Keratinocyte (primary cell): Measurements from ENCODE around the gene USP10. TPM values are rescaled to one million over a fixed set of nuclear protein-coding genes. Genes with fewer than 3 reads are reported as not detected.

Source experiments
- DNase-seq: peaks from one replicate; pipeline ENCODE4 v3.0.0-alpha.2; 2011; ENCODE audit warnings: low read depth, missing footprints, low spot score
- FAIRE-seq: peaks from 2 replicates; lab custom pipeline; 2011; peaks lifted over from hg19 to GRCh38; lab: Jason Lieb, UNC
- H2AFZ ChIP-seq: 2 replicates; pipeline ENCODE4 v1.6.0; 2012; ENCODE audit warnings: low read length, control low read depth, inconsistent platforms; ENCODE audit not compliant: control insufficient read depth
- H3K27ac ChIP-seq: 2 replicates; pipeline ENCODE4 v1.5.1; 2011; ENCODE audit warnings: low read length; ENCODE audit not compliant: control insufficient read depth, insufficient read depth
- H3K27me3 ChIP-seq: 3 replicates; pipeline ENCODE4 v1.6.0; 2011; ENCODE audit warnings: low read length; ENCODE audit not compliant: control insufficient read depth, insufficient read depth; ENCODE audit errors: extremely low read depth
- H3K36me3 ChIP-seq, 2 experiments: 2 replicates in 1 of 2; 3 replicates in 1 of 2; pipeline ENCODE4 v1.5.1; 2011; ENCODE audit warnings: low read length in 2 of 2, mild to moderate bottlenecking in 1 of 2; ENCODE audit not compliant: control insufficient read depth in 2 of 2, insufficient read depth in 2 of 2; ENCODE audit errors: extremely low read depth in 1 of 2
- H3K4me1 ChIP-seq: 3 replicates; pipeline ENCODE4 v1.5.1; 2011; ENCODE audit warnings: low read length; ENCODE audit not compliant: control insufficient read depth, insufficient read depth; ENCODE audit errors: extremely low read depth
- H3K4me2 ChIP-seq: 3 replicates; pipeline ENCODE4 v1.6.0; 2011; ENCODE audit warnings: low read depth, low read length; ENCODE audit not compliant: control insufficient read depth, insufficient read depth; ENCODE audit errors: extremely low read depth
- H3K4me3 ChIP-seq, 3 experiments: fragments of 200-600 bp in 1 of 3; sonication (generic) in 1 of 3; 2 replicates in 2 of 3; 3 replicates in 1 of 3; pipeline ENCODE4 v1.5.1; 2011 to 2016; ENCODE audit warnings: low read length in 3 of 3, mild to moderate bottlenecking in 3 of 3, control low read depth in 2 of 3, inconsistent platforms in 1 of 3, low read depth in 1 of 3, mixed read lengths in 1 of 3, mixed run types in 1 of 3, moderate library complexity in 1 of 3; ENCODE audit not compliant: control insufficient read depth in 2 of 3, insufficient read depth in 2 of 3; ENCODE audit errors: extremely low read depth in 1 of 3
- H3K79me2 ChIP-seq: 2 replicates; pipeline ENCODE4 v1.6.0; 2012; ENCODE audit warnings: low read length; ENCODE audit not compliant: control insufficient read depth, insufficient read depth
- H3K9ac ChIP-seq: 3 replicates; pipeline ENCODE4 v1.6.0; 2011; ENCODE audit warnings: low read length; ENCODE audit not compliant: control insufficient read depth, insufficient read depth; ENCODE audit errors: extremely low read depth
- H3K9me1 ChIP-seq: 3 replicates; pipeline ENCODE4 v1.6.0; 2011; ENCODE audit warnings: low read length; ENCODE audit not compliant: control insufficient read depth, insufficient read depth; ENCODE audit errors: extremely low read depth
- H3K9me3 ChIP-seq: 2 replicates; pipeline ENCODE4 v1.5.1; 2012; ENCODE audit warnings: low read depth, low read length; ENCODE audit not compliant: control insufficient read depth
- H4K20me1 ChIP-seq: 3 replicates; pipeline ENCODE4 v1.6.0; 2011; ENCODE audit warnings: low read length; ENCODE audit not compliant: control insufficient read depth, insufficient read depth; ENCODE audit errors: extremely low read depth
- CTCF ChIP-seq, 3 experiments: IDR thresholded peaks in 1 of 3; conservative IDR thresholded peaks in 1 of 3; optimal IDR thresholded peaks in 1 of 3; 2 replicates in 2 of 3; 3 replicates in 1 of 3; pipeline versions ENCODE3 to v1.5.1; 2011; ENCODE audit warnings: low read length in 3 of 3, mild to moderate bottlenecking in 3 of 3, moderate library complexity in 2 of 3, control low read depth in 1 of 3, inconsistent platforms in 1 of 3; ENCODE audit not compliant: insufficient read depth in 2 of 3; ENCODE audit errors: extremely low read depth in 1 of 3
- EZH2 ChIP-seq: IDR thresholded peaks from one replicate; pipeline ENCODE4 v1.6.1; 2012; ENCODE audit warnings: inconsistent platforms, mild to moderate bottlenecking, low read length, moderate library complexity
- dilution Hi-C: fragments of 300-500 bp; cut with MboI; formaldehyde crosslinking; loops from one replicate; pipeline ENCODE4 v1.7.0; 2020; ENCODE audit warnings: low sequenced_read_pairs; ENCODE audit not compliant: extremely low pct_ligation_motif_present
- polyA plus RNA-seq, 5 experiments: library from polyadenylated mRNA; depleted of rRNA in 3 of 5; stranded (reverse) in 3 of 5; stranded (forward) in 1 of 5; unstranded in 1 of 5; fragments of >200 nt; gene quantifications; 1 replicate in 1 of 5; 2 replicates in 3 of 5; 3 replicates in 1 of 5; pipeline versions ENCODE4 v1.2.1 to v1.2.3, GENCODE V29; 2011 to 2012; ENCODE audit warnings: missing spikeins in 2 of 5, low read depth in 1 of 5, low replicate concordance in 1 of 5

The USP10 gene
- polyA plus RNA-seq, 1 donor (not counting 4 experiments of a cell fraction or from before 2014, with no cell fraction given) = 92.0 TPM

- H3K4me3 ChIP-seq = no peak overlapping the region
- H2AFZ ChIP-seq = no peak overlapping the region
- DNase-seq = no peak
- no peak overlapping the region for H3K27ac ChIP-seq
- no peak overlapping the region for H3K9ac ChIP-seq
- H3K27me3 ChIP-seq = no peaks in the 10 kb centered on the region
- H4K20me1 ChIP-seq = no peaks in the 10 kb centered on the region
- peaks cover 2% of the 10 kb centered on the region for H3K4me1 ChIP-seq
- H3K79me2 ChIP-seq = no peaks in the 10 kb centered on the region
- H3K4me2 ChIP-seq = no peak overlapping the region
- H3K36me3 ChIP-seq = peaks cover 0 to under 1% of the 10 kb centered on the region in 2 experiments
- H3K9me3 ChIP-seq = no peaks in the 10 kb centered on the region
- dilution Hi-C loops = no loop called here
- H3K9me1 ChIP-seq = no peaks in the 10 kb centered on the region
- TF ChIP-seq EZH2 = no peak
- no peak for TF ChIP-seq CTCF (optimal IDR thresholded peaks at IDR 0.05 in 1 of 3, IDR thresholded peaks at IDR 0.05 in 1 of 3, conservative IDR thresholded peaks at IDR 0.05 in 1 of 3; ENCODE audit: extremely low read depth in 1 of 3, insufficient read depth in 2 of 3, low read length in 3 of 3)
- no peak for FAIRE-seq
These were observed 90.5 kb downstream of the USP10 start for GRCh38 chr16:84790301-84790700.

GRCh38 chr16:84791088-84791487 is 91.3 kb downstream of the USP10 start:
- FAIRE-seq = no peak
- no peaks in the 10 kb centered on the region for H3K9me3 ChIP-seq

More at GRCh38 chr16:84791088-84791487, 91.3 kb downstream of the USP10 start:
- no peaks in the 10 kb centered on the region for H3K79me2 ChIP-seq
- H3K4me1 ChIP-seq = peaks cover 2% of the 10 kb centered on the region
- no peak overlapping the region for H3K27ac ChIP-seq
- H3K9me1 ChIP-seq = no peaks in the 10 kb centered on the region
- no peak overlapping the region for H3K9ac ChIP-seq
- H3K27me3 ChIP-seq = no peaks in the 10 kb centered on the region
- no peak overlapping the region for H3K4me3 ChIP-seq
- dilution Hi-C loops = no loop called here
- no peaks in the 10 kb centered on the region for H4K20me1 ChIP-seq
- TF ChIP-seq CTCF (optimal IDR thresholded peaks at IDR 0.05 in 1 of 3, IDR thresholded peaks at IDR 0.05 in 1 of 3, conservative IDR thresholded peaks at IDR 0.05 in 1 of 3; ENCODE audit: extremely low read depth in 1 of 3, insufficient read depth in 2 of 3, low read length in 3 of 3) = no peak
- TF ChIP-seq EZH2 = no peak
- DNase-seq = no peak
- H2AFZ ChIP-seq = no peak overlapping the region
- peaks cover 0 to 2% of the 10 kb centered on the region in 2 experiments for H3K36me3 ChIP-seq
- H3K4me2 ChIP-seq = no peak overlapping the region
